Right atrium auricular region (tissue), 2 donors: Measurements from ENCODE around the gene SEMA4D. TPM values are rescaled to one million over a fixed set of nuclear protein-coding genes. Genes with fewer than 3 reads are reported as not detected.
"Not testable (repeated sequence)": the region's sequence is repeated elsewhere in the genome, so short reads cannot be mapped to it uniquely, and the experiment has no call there.

Experiments used
- DNase-seq: peaks from one replicate; pipeline ENCODE4 v3.0.0-alpha.2; 2019; ENCODE audit warnings: low spot score
- H3K27ac ChIP-seq, 2 donors: fragments of 200-600 bp; sonication (generic); 1 replicate in 1 of 2; 2 replicates in 1 of 2; pipeline ENCODE4 v1.5.1; 2016 to 2019
- H3K27me3 ChIP-seq, 2 donors: fragments of 200-600 bp; sonication (generic); one replicate each; pipeline versions ENCODE4 v1.5.1 to v1.6.0; 2017 to 2019
- H3K36me3 ChIP-seq: fragments of 200-600 bp; sonication (generic); one replicate; pipeline ENCODE4 v1.5.1; 2016
- H3K4me1 ChIP-seq, 2 donors: fragments of 200-600 bp; sonication (generic); one replicate each; pipeline versions ENCODE4 v1.5.1 to v1.6.0; 2017 to 2019
- H3K4me3 ChIP-seq, 2 donors: fragments of 200-600 bp; sonication (generic); 1 replicate in 1 of 2; 2 replicates in 1 of 2; pipeline ENCODE4 v1.5.1; 2017 to 2019; ENCODE audit warnings: mild to moderate bottlenecking in 1 of 2, moderate library complexity in 1 of 2
- H3K9me3 ChIP-seq, 2 donors: fragments of 200-600 bp; sonication (generic); one replicate each; pipeline ENCODE4 v1.5.1; 2019
- CTCF ChIP-seq, 2 donors: fragments of 200-600 bp; sonication (generic); IDR thresholded peaks; one replicate each; pipeline ENCODE4 v1.5.1; 2019; ENCODE audit warnings: antibody characterized with exemption in 2 of 2
- total RNA-seq, 2 donors: library from RNA; depleted of rRNA; stranded (reverse); fragments of >200 nt; gene quantifications; one replicate each; pipeline ENCODE4 v1.1.0, GENCODE V29; 2016

The SEMA4D gene
- total RNA-seq, 2 donors from 2014 or later, result 14.6 to 22.1 TPM

GRCh38 chr9:89372230-89372816, 125.6 kb downstream of the SEMA4D start:
- no peaks in the 10 kb centered on the region for H3K9me3 ChIP-seq
- DNase-seq, result no peak
- H3K27ac ChIP-seq, result no peak overlapping the region
- H3K27me3 ChIP-seq, result no peaks in the 10 kb centered on the region
- H3K36me3 ChIP-seq, result no peaks in the 10 kb centered on the region
- no peak for TF ChIP-seq CTCF (IDR thresholded peaks at IDR 0.05)
- H3K4me3 ChIP-seq, result no peak overlapping the region
- no peaks in the 10 kb centered on the region for H3K4me1 ChIP-seq

GRCh38 chr9:89371791-89372190, 126.1 kb downstream of the SEMA4D start:
- H3K4me1 ChIP-seq, H3K4me3 ChIP-seq, H3K27me3 ChIP-seq, H3K36me3 ChIP-seq, H3K27ac ChIP-seq, H3K9me3 ChIP-seq, DNase-seq: not testable (repeated sequence)

GRCh38 chr9:89370593-89370992, 127.3 kb downstream of the SEMA4D start:
- DNase-seq, result no peak
- Histone ChIP-seq H3K4me3 (no peak overlapping the region), H3K27me3 (no peaks in the 10 kb centered on the region), H3K36me3 (no peaks in the 10 kb centered on the region), H3K9me3 (no peaks in the 10 kb centered on the region), H3K4me1 (no peaks in the 10 kb centered on the region), H3K27ac (no peak overlapping the region)
- TF ChIP-seq CTCF (IDR thresholded peaks at IDR 0.05), result no peak

- no peaks in the 10 kb centered on the region for H3K36me3 ChIP-seq
- no peak for DNase-seq
- no peak overlapping the region for H3K4me3 ChIP-seq
- H3K4me1 ChIP-seq, result no peaks in the 10 kb centered on the region
- H3K27ac ChIP-seq, result no peak overlapping the region
- no peak for TF ChIP-seq CTCF (IDR thresholded peaks at IDR 0.05)
- no peaks in the 10 kb centered on the region for H3K9me3 ChIP-seq
- H3K27me3 ChIP-seq, result no peaks in the 10 kb centered on the region
These were observed 128.9 kb downstream of the SEMA4D start for GRCh38 chr9:89368978-89369377.

GRCh38 chr9:89368550-89368949, 129.4 kb downstream of the SEMA4D start:
- Histone ChIP-seq H3K27ac (no peak overlapping the region), H3K4me1 (no peaks in the 10 kb centered on the region), H3K36me3 (no peaks in the 10 kb centered on the region), H3K4me3 (no peak overlapping the region), H3K9me3 (no peaks in the 10 kb centered on the region), H3K27me3 (no peaks in the 10 kb centered on the region)
- no peak for TF ChIP-seq CTCF (IDR thresholded peaks at IDR 0.05)
- no peak for DNase-seq

GRCh38 chr9:89367726-89368437, 130.0 kb downstream of the SEMA4D start:
- Histone ChIP-seq H3K9me3 (no peaks in the 10 kb centered on the region), H3K27ac (no peak overlapping the region), H3K4me1 (no peaks in the 10 kb centered on the region), H3K27me3 (no peaks in the 10 kb centered on the region), H3K4me3 (no peak overlapping the region), H3K36me3 (no peaks in the 10 kb centered on the region)
- DNase-seq, result no peak
- no peak for TF ChIP-seq CTCF (IDR thresholded peaks at IDR 0.05)
